DOHH2 (cell line): ENCODE results near the gene IFITM1.

Experiments used
- H3F3A ChIP-seq: fragments of 200-600 bp; sonication (generic), shearing (Covaris generic); 2 replicates; pipeline ENCODE4 v1.6.0; 2016; ENCODE audit warnings: antibody characterized with exemption, mild to moderate bottlenecking; ENCODE audit not compliant: control insufficient read depth, insufficient read depth
- H3K27ac ChIP-seq: fragments of 200-600 bp; sonication (generic); 2 replicates; pipeline ENCODE4 v1.5.1; 2014; ENCODE audit warnings: low read depth, mild to moderate bottlenecking, low read length, moderate library complexity
- H3K27me3 ChIP-seq: fragments of 200-600 bp; sonication (generic); 2 replicates; pipeline ENCODE4 v1.6.1; 2014; ENCODE audit warnings: mild to moderate bottlenecking, low read length, mixed read lengths; ENCODE audit not compliant: control insufficient read depth
- H3K36me3 ChIP-seq: fragments of 200-600 bp; sonication (generic); 2 replicates; pipeline ENCODE4 v1.6.1; 2014; ENCODE audit warnings: mild to moderate bottlenecking, low read length, moderate library complexity, mixed read lengths; ENCODE audit not compliant: control insufficient read depth
- H3K4me1 ChIP-seq: fragments of 200-600 bp; sonication (generic); 2 replicates; pipeline ENCODE4 v1.6.1; 2014; ENCODE audit warnings: mild to moderate bottlenecking, low read length, mixed read lengths; ENCODE audit not compliant: control insufficient read depth
- H3K4me2 ChIP-seq: fragments of 200-600 bp; sonication (generic); 2 replicates; pipeline ENCODE4 v1.6.0; 2014; ENCODE audit warnings: mild to moderate bottlenecking, low read length, moderate library complexity
- H3K4me3 ChIP-seq: fragments of 200-600 bp; sonication (generic); 2 replicates; pipeline ENCODE4 v1.5.1; 2014; ENCODE audit warnings: mild to moderate bottlenecking, low read length, mixed read lengths
- H3K79me2 ChIP-seq: fragments of 200-600 bp; sonication (generic); 2 replicates; pipeline ENCODE4 v1.6.1; 2014; ENCODE audit warnings: mild to moderate bottlenecking, low read length, mixed read lengths; ENCODE audit not compliant: control insufficient read depth
- H3K9me2 ChIP-seq: fragments of 200-600 bp; sonication (generic); replicated peaks from 2 replicates; pipeline ENCODE4 v1.6.1; 2014; ENCODE audit warnings: mild to moderate bottlenecking, low read length, mixed read lengths; ENCODE audit not compliant: control insufficient read depth
- H3K9me3 ChIP-seq: fragments of 200-600 bp; sonication (generic); 2 replicates; pipeline ENCODE4 v1.6.1; 2014; ENCODE audit warnings: antibody characterized with exemption, low read length, mixed read lengths; ENCODE audit not compliant: control insufficient read depth, insufficient read depth
- H4K20me1 ChIP-seq: fragments of 200-600 bp; sonication (generic); 2 replicates; pipeline ENCODE4 v1.6.0; 2014; ENCODE audit warnings: low read depth, mild to moderate bottlenecking, antibody characterized with exemption, low read length, moderate library complexity; ENCODE audit not compliant: control insufficient read depth, insufficient read depth
- EZH2phosphoT487 ChIP-seq: fragments of 200-600 bp; sonication (generic); IDR thresholded peaks from 2 replicates; pipeline ENCODE4 v1.6.1; 2017; ENCODE audit warnings: borderline replicate concordance, mild to moderate bottlenecking, antibody characterized with exemption, low read length, moderate library complexity, mixed read lengths
- TF ChIP-seq, protein P1 (sequence below): fragments of 200-600 bp; sonication (generic); IDR thresholded peaks from one replicate; pipeline ENCODE4 v1.5.1; 2014; ENCODE audit warnings: antibody characterized with exemption, mild to moderate bottlenecking, low read depth, low read length; ENCODE audit not compliant: poor library complexity, severe bottlenecking

The IFITM1 gene

GRCh38 chr11:282171-282570 is 31.7 kb upstream of the IFITM1 start:
- Histone ChIP-seq H3K4me3 (no peak overlapping the region), H4K20me1 (no peaks in the 10 kb centered on the region), H3K4me1 (peaks cover 10% of the 10 kb centered on the region), H3K9me2 (no peaks in the 10 kb centered on the region), H3K27ac (no peak overlapping the region), H3K27me3 (peaks cover 5% of the 10 kb centered on the region), H3K4me2 (no peak overlapping the region), H3K36me3 (no peaks in the 10 kb centered on the region), H3F3A (no peaks in the 10 kb centered on the region), H3K79me2 (no peaks in the 10 kb centered on the region), H3K9me3 (no peaks in the 10 kb centered on the region)
- TF ChIP-seq, protein P1, sequence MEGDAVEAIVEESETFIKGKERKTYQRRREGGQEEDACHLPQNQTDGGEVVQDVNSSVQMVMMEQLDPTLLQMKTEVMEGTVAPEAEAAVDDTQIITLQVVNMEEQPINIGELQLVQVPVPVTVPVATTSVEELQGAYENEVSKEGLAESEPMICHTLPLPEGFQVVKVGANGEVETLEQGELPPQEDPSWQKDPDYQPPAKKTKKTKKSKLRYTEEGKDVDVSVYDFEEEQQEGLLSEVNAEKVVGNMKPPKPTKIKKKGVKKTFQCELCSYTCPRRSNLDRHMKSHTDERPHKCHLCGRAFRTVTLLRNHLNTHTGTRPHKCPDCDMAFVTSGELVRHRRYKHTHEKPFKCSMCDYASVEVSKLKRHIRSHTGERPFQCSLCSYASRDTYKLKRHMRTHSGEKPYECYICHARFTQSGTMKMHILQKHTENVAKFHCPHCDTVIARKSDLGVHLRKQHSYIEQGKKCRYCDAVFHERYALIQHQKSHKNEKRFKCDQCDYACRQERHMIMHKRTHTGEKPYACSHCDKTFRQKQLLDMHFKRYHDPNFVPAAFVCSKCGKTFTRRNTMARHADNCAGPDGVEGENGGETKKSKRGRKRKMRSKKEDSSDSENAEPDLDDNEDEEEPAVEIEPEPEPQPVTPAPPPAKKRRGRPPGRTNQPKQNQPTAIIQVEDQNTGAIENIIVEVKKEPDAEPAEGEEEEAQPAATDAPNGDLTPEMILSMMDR: no peak
- TF ChIP-seq EZH2phosphoT487: no peak

DNA sequence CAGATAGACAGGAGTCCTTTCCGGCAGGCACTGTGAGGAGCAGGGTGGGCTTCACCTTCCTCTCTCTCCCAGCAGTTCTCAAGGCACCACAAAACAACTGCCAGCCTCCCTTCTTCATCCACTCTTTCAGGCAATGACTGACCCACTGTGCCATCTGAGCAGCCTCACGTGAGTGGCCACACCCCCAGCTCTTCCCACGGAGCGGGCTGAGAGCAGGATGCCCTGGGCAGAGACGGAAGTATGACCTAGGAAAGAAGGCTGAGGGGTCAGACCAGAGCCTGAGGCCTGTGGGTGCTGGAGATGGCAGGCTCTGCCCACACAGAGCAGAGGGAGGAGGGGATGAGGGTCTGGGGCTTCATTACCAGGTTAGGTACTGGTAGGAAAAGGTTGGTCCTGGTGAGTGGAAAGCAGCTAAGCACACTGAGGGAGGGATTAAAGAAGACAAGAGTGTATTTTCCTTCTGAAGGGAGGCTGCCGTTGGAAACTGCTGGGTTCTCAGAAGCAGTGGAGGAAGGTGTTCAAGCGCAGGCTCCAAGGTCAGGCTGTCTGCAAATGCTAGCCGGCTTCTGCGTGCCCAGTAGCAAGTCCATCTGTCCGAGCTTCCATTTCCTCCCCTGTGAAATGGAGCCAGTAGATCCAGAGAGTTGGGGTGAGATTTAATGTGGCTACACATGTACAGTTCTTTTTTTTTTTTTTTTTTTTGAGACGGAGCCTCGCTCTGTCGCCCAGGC is 31.0 kb upstream of the IFITM1 start:
- Histone ChIP-seq H3K4me1 (peaks cover 16% of the 10 kb centered on the region), H3K27ac (no peak overlapping the region), H3K36me3 (no peaks in the 10 kb centered on the region), H3K9me3 (no peaks in the 10 kb centered on the region), H3K4me2 (no peak overlapping the region), H3K27me3 (peaks cover 11% of the 10 kb centered on the region), H3K79me2 (no peaks in the 10 kb centered on the region), H3K4me3 (no peak overlapping the region), H4K20me1 (no peaks in the 10 kb centered on the region), H3K9me2 (no peaks in the 10 kb centered on the region), H3F3A (no peaks in the 10 kb centered on the region)
- TF ChIP-seq EZH2phosphoT487: no peak
- TF ChIP-seq, protein P1: no peak

DNA sequence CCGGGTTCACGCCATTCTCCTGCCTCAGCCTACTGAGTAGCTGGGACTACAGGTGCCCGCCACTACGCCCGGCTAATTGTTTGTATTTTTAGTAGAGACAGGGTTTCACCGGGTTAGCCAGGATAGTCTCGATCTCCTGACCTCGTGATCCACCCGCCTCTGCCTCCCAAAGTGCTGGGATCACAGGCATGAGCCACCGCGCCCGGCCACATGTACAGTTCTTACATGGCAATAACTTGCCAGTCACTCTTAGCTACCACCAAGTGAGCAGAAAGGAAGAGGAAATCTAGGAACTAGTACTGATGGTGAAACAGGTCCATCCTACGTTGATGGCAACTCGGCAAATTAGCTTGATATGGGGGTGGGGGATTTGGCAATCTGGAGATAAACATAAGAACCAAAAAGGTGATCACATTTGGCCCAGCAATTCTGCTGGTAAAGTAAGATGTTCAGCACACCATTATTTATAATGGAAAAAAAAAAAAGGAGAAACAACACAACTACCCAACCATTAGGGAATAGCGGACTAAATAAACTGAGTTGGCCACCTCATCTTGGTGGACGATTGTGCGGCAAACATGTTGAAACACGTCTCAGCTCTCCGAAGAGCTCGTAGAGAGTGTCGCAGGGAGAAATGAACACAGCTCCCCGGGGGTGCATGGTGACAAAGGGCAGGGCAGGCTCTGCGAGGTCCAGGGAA is 30.3 kb upstream of the IFITM1 start:
- no peaks in the 10 kb centered on the region for H3K9me2 ChIP-seq
- no peaks in the 10 kb centered on the region for H3F3A ChIP-seq
- H4K20me1 ChIP-seq: no peaks in the 10 kb centered on the region
- H3K4me2 ChIP-seq: no peak overlapping the region
- H3K36me3 ChIP-seq: no peaks in the 10 kb centered on the region
- peaks cover 24% of the 10 kb centered on the region for H3K4me1 ChIP-seq
- no peak for TF ChIP-seq EZH2phosphoT487
- TF ChIP-seq, protein P1: no peak
- H3K9me3 ChIP-seq: no peaks in the 10 kb centered on the region
- no peaks in the 10 kb centered on the region for H3K79me2 ChIP-seq
- no peak overlapping the region for H3K27ac ChIP-seq
- H3K4me3 ChIP-seq: no peak overlapping the region
- H3K27me3 ChIP-seq: peaks cover 18% of the 10 kb centered on the region
